Measurements from ENCODE around the gene BZW1.

Gene BZW1

GRCh38 chr2:200790185-200790584 lies 21.5 kb upstream of the BZW1 start:
- Histone ChIP-seq H3K27me3 (ENCODE audit: insufficient read depth, poor library complexity, severe bottlenecking) (no peaks in the 10 kb centered on the region), H3K27ac (replicated peaks) (no peak overlapping the region), H3K4me3 (replicated peaks; ENCODE audit: insufficient read depth, low read length) (no peak overlapping the region)
- no peak for DNase-seq (ENCODE audit: low read depth in 1 of 2, low spot score in 1 of 2)
- no peak for TF ChIP-seq GABPA (IDR thresholded peaks at IDR 0.05; ENCODE audit: low read depth)
- TF ChIP-seq CTCF (IDR thresholded peaks at IDR 0.05; ENCODE audit: insufficient read depth, low read length): no peak
- no peak for TF ChIP-seq REST (IDR thresholded peaks at IDR 0.05; ENCODE audit: insufficient replicate concordance, low read depth)
- TF ChIP-seq POLR2AphosphoS5 (IDR thresholded peaks at IDR 0.05; ENCODE audit: low read depth): no peak
- no peak for TF ChIP-seq SPI1 (IDR thresholded peaks at IDR 0.05; ENCODE audit: borderline replicate concordance, low read depth)

- H3K27me3 ChIP-seq (ENCODE audit: insufficient read depth, poor library complexity, severe bottlenecking): no peaks in the 10 kb centered on the region
- no peak overlapping the region for H3K4me3 ChIP-seq (replicated peaks; ENCODE audit: insufficient read depth, low read length)
- DNase-seq (ENCODE audit: low read depth in 1 of 2, low spot score in 1 of 2): no peak
- no peak overlapping the region for H3K27ac ChIP-seq (replicated peaks)
- TF ChIP-seq SPI1 (IDR thresholded peaks at IDR 0.05; ENCODE audit: borderline replicate concordance, low read depth) (no peak), CTCF (IDR thresholded peaks at IDR 0.05; ENCODE audit: insufficient read depth, low read length) (no peak), GABPA (IDR thresholded peaks at IDR 0.05; ENCODE audit: low read depth) (no peak)
These were observed 19.8 kb upstream of the BZW1 start for GRCh38 chr2:200791905-200792304.

GRCh38 chr2:200794143-200794542 lies 17.6 kb upstream of the BZW1 start:
- H3K27ac ChIP-seq (replicated peaks): no peak overlapping the region
- no peaks in the 10 kb centered on the region for H3K27me3 ChIP-seq (ENCODE audit: insufficient read depth, poor library complexity, severe bottlenecking)
- no peak for DNase-seq (ENCODE audit: low read depth in 1 of 2, low spot score in 1 of 2)
- H3K4me3 ChIP-seq (replicated peaks; ENCODE audit: insufficient read depth, low read length): no peak overlapping the region
- TF ChIP-seq GABPA (IDR thresholded peaks at IDR 0.05; ENCODE audit: low read depth) (no peak), POLR2AphosphoS5 (IDR thresholded peaks at IDR 0.05; ENCODE audit: low read depth) (no peak), REST (IDR thresholded peaks at IDR 0.05; ENCODE audit: insufficient replicate concordance, low read depth) (no peak), CTCF (IDR thresholded peaks at IDR 0.05; ENCODE audit: insufficient read depth, low read length) (no peak), SPI1 (IDR thresholded peaks at IDR 0.05; ENCODE audit: borderline replicate concordance, low read depth) (no peak)

GRCh38 chr2:200795028-200795440 lies 16.7 kb upstream of the BZW1 start:
- no peak overlapping the region for H3K27ac ChIP-seq (replicated peaks)
- no peak overlapping the region for H3K4me3 ChIP-seq (replicated peaks; ENCODE audit: insufficient read depth, low read length)
- DNase-seq (ENCODE audit: low read depth in 1 of 2, low spot score in 1 of 2): peak; percentile 23 to 63
- no peaks in the 10 kb centered on the region for H3K27me3 ChIP-seq (ENCODE audit: insufficient read depth, poor library complexity, severe bottlenecking)
- TF ChIP-seq GABPA (IDR thresholded peaks at IDR 0.05; ENCODE audit: low read depth) (no peak), REST (IDR thresholded peaks at IDR 0.05; ENCODE audit: insufficient replicate concordance, low read depth) (no peak), POLR2AphosphoS5 (IDR thresholded peaks at IDR 0.05; ENCODE audit: low read depth) (no peak), CTCF (IDR thresholded peaks at IDR 0.05; ENCODE audit: insufficient read depth, low read length) (no peak), SPI1 (IDR thresholded peaks at IDR 0.05; ENCODE audit: borderline replicate concordance, low read depth) (no peak)

Measured in HL-60 (cell line).